Osteoblast (primary cell): ENCODE results near the gene HSPB6. TPM values are rescaled to one million over a fixed set of nuclear protein-coding genes. Genes with fewer than 3 reads are reported as not detected.

Source experiments
- DNase-seq: peaks from one replicate; pipeline ENCODE4 v3.0.0; 2011; ENCODE audit warnings: low spot score, mixed read lengths; ENCODE audit not compliant: insufficient read length; ENCODE audit errors: missing footprints
- H2AFZ ChIP-seq: 2 replicates; pipeline ENCODE4 v1.6.0; 2011; ENCODE audit warnings: mild to moderate bottlenecking, low read length
- H3K27ac ChIP-seq: 2 replicates; pipeline ENCODE4 v1.5.1; 2011; ENCODE audit warnings: mild to moderate bottlenecking, low read depth, low read length, moderate library complexity
- H3K27me3 ChIP-seq: 2 replicates; pipeline ENCODE4 v1.6.0; 2012; ENCODE audit warnings: mild to moderate bottlenecking, control low read depth, inconsistent platforms, low read length, moderate library complexity; ENCODE audit not compliant: insufficient read depth
- H3K36me3 ChIP-seq: 2 replicates; pipeline ENCODE4 v1.5.1; 2011; ENCODE audit warnings: mild to moderate bottlenecking, low read length, control low read depth, moderate library complexity; ENCODE audit not compliant: insufficient read depth
- H3K4me1 ChIP-seq: 2 replicates; pipeline ENCODE4 v1.5.1; 2011; ENCODE audit warnings: mild to moderate bottlenecking, low read length, control low read depth, moderate library complexity; ENCODE audit not compliant: insufficient read depth
- H3K4me2 ChIP-seq: 2 replicates; pipeline ENCODE4 v1.6.0; 2011; ENCODE audit warnings: mild to moderate bottlenecking, low read length; ENCODE audit not compliant: insufficient read depth
- H3K4me3 ChIP-seq: fragments of 200-600 bp; sonication (generic); 3 replicates; pipeline ENCODE4 v1.5.1; 2012; ENCODE audit warnings: mild to moderate bottlenecking, low read length, inconsistent platforms; ENCODE audit not compliant: insufficient read depth
- H3K79me2 ChIP-seq: 2 replicates; pipeline ENCODE4 v1.6.0; 2012; ENCODE audit warnings: mild to moderate bottlenecking, low read length, control low read depth, inconsistent platforms; ENCODE audit not compliant: insufficient read depth
- H3K9me3 ChIP-seq: 2 replicates; pipeline ENCODE4 v1.5.1; 2011; ENCODE audit warnings: low read depth, low read length, control low read depth
- H4K20me1 ChIP-seq: 2 replicates; pipeline ENCODE4 v1.6.0; 2012; ENCODE audit warnings: mild to moderate bottlenecking, low read length, control low read depth; ENCODE audit not compliant: insufficient read depth
- total RNA-seq: library from RNA; depleted of rRNA; stranded (reverse); fragments of >200 nt; gene quantifications from 2 replicates; pipeline ENCODE4 v1.2.3, GENCODE V29; 2012
- TF ChIP-seq, protein P1 (sequence below): IDR thresholded peaks from 2 replicates; pipeline ENCODE4 v1.5.1; 2011; ENCODE audit warnings: mild to moderate bottlenecking, low read depth, low read length, moderate library complexity; ENCODE audit errors: extremely low read depth

Gene HSPB6
- total RNA-seq, 1 donor = 14.5 TPM

DNA sequence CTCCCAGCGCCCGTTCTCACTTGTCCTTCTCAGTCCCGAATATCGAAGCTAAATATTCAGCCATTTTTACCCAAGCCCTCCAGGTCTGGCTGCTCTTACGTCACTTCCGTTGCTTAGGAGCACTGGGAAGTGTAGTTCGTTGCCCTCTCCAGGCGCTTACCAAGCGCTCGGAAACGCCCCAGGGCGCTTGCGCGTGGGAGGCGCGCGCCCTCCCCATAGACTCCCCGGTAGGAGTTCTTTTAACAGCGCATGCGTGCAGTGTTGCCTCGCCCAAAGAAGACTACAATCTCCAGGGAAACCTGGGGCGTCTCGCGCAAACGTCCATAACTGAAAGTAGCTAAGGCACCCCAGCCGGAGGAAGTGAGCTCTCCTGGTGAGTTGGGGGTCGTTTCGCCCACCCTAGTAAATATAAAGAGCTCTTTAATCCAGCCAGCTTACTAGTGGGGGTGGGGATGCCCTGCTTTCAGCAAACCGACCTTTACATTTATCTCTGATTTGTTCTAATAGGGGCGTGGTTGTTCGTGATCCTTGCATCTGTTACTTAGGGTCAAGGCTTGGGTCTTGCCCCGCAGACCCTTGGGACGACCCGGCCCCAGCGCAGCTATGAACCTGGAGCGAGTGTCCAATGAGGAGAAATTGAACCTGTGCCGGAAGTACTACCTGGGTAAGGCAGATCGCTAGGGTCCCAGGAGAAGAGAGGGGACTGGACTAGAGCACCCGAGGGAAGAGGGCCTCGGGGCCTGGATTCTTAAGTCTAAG lies 11.3 kb downstream of the HSPB6 start, which contains the start of the genes PSENEN and U2AF1L4:
Gene PSENEN (plus strand): TSS at position 324 of the 759 bp plus-strand sequence. CDS start 280 bp downstream, at position 604.
Gene U2AF1L4 (minus strand): TSS at position 91 of the 759 bp plus-strand sequence. CDS start 27 bp downstream, at position 64.
- no peaks in the 10 kb centered on the region for H3K27me3 ChIP-seq
- H3K4me2 ChIP-seq = peak within 1 kb of the TSS; percentile 97
- peaks cover 10% of the 10 kb centered on the region for H4K20me1 ChIP-seq
- peak within 1 kb of the TSS; percentile 87 for H3K4me3 ChIP-seq
- peaks cover 29% of the 10 kb centered on the region for H3K4me1 ChIP-seq
- H3K36me3 ChIP-seq = peaks cover 13% of the 10 kb centered on the region
- DNase-seq = peak; percentile 98
- H3K79me2 ChIP-seq = peaks cover 41% of the 10 kb centered on the region
- H2AFZ ChIP-seq = peak within 1 kb of the TSS; percentile 92
- TF ChIP-seq, protein P1, sequence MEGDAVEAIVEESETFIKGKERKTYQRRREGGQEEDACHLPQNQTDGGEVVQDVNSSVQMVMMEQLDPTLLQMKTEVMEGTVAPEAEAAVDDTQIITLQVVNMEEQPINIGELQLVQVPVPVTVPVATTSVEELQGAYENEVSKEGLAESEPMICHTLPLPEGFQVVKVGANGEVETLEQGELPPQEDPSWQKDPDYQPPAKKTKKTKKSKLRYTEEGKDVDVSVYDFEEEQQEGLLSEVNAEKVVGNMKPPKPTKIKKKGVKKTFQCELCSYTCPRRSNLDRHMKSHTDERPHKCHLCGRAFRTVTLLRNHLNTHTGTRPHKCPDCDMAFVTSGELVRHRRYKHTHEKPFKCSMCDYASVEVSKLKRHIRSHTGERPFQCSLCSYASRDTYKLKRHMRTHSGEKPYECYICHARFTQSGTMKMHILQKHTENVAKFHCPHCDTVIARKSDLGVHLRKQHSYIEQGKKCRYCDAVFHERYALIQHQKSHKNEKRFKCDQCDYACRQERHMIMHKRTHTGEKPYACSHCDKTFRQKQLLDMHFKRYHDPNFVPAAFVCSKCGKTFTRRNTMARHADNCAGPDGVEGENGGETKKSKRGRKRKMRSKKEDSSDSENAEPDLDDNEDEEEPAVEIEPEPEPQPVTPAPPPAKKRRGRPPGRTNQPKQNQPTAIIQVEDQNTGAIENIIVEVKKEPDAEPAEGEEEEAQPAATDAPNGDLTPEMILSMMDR = no peak
- peak within 1 kb of the TSS; percentile 97 for H3K27ac ChIP-seq
- H3K9me3 ChIP-seq = no peaks in the 10 kb centered on the region

DNA sequence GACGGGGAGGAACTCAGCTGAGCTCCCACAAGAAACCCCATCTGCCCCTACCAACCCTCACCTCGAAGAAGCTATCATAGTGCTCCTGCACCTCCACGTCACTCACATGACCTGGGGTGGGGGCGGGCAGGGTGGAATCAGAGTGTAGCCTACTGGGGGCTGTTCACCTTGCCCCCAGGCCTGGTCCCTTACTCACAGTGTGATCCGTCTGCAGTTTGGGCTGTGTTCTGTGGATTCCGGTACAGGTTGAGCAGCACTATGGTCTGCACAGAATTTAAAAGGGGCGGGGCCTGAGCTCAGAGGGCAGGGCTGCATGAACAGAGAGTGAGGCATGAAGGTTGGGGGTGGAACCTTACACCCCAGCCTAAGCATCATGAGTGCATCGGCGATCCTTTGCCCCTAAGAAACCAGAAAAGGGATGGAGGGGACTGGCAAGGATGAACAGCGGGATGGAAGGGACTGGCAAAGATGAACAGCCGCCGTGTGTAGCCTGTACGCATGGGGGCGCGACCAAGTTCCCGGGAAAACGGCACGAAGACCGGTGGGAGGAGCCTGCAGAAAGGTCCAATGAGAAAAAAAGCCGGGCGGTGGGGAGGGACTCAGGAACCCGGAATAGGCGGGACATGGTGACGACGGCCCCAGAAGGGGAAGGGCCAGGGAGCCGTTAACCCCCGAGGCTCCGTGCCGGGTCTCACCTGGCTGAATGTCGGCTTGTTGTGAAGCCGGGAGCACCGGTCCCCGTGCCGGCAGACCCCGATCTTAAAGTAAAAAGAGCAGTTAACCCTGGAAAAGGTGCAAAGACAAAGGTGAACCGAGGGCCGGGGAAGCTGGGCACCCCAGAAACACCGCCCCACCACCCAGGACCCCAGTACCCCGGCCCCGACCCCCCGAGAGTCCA lies 12.2 kb downstream of the HSPB6 start:
- H3K4me3 ChIP-seq = peak overlapping the region; percentile 87
- peak; percentile 96 for DNase-seq
- H3K4me1 ChIP-seq = peaks cover 26% of the 10 kb centered on the region
- H3K36me3 ChIP-seq = peaks cover 13% of the 10 kb centered on the region
- peak overlapping the region; percentile 97 for H3K4me2 ChIP-seq
- H3K27ac ChIP-seq = peak overlapping the region; percentile 97
- peaks cover 33% of the 10 kb centered on the region for H3K79me2 ChIP-seq
- peaks cover 4% of the 10 kb centered on the region for H4K20me1 ChIP-seq
- H3K27me3 ChIP-seq = no peaks in the 10 kb centered on the region
- TF ChIP-seq, protein P1 = peak; percentile 37
- H2AFZ ChIP-seq = peak overlapping the region; percentile 92
- no peaks in the 10 kb centered on the region for H3K9me3 ChIP-seq

DNA sequence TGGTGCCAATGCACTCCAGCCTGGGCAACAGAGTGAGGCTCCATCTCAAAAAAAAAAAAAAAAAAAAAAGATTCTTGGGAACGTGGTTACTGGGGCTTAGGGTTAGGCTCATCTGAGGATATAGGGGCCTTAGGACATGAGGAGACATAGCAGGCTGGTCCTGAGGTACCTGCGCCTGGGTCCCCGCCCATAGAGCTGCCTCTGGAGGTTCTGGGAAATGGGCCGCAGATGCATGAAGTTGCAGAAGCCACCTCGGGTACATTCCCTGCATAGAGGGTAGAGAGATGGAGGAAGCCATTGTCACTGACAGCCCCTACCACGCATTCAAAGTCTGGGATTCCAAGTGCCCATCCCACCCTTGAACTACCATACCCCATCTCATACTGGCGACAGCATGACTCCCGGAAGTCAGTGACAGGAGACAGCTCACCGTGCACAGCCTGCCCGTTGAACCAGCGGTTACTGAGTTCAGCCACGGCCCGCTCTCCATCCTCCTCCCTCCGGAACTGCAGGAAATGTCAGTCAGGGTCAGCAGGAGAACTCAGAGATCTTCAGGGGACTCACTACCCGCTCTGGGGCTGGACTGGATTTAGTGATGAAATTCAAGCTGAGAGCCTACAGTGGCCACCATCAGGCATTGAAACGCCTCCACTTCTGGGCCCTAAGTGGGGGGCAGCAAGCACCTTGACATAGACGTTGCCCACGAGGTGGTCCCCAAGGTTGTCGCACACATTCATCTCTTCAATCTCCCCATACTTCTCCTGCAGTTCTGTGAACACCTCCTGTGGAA lies 13.0 kb downstream of the HSPB6 start:
- peaks cover 18% of the 10 kb centered on the region for H3K4me1 ChIP-seq
- H3K4me3 ChIP-seq = peak overlapping the region; percentile 87
- TF ChIP-seq, protein P1 = no peak
- H3K9me3 ChIP-seq = no peaks in the 10 kb centered on the region
- H3K36me3 ChIP-seq = peaks cover 16% of the 10 kb centered on the region
- DNase-seq = peak; percentile 5
- H2AFZ ChIP-seq = no peak overlapping the region
- peaks cover 26% of the 10 kb centered on the region for H3K79me2 ChIP-seq
- peak overlapping the region; percentile 97 for H3K4me2 ChIP-seq
- H3K27me3 ChIP-seq = no peaks in the 10 kb centered on the region
- H4K20me1 ChIP-seq = peaks cover 4% of the 10 kb centered on the region
- no peak overlapping the region for H3K27ac ChIP-seq
